ENCODE measurements around the gene MYG1. TPM values are rescaled to one million over a fixed set of nuclear protein-coding genes. Genes with fewer than 3 reads are reported as not detected.

The MYG1 gene
- total and polyA plus RNA-seq, 2 of the 13 experiments (the other 11 are each of a cell fraction or from before 2014, with no cell fraction given) = 38.6 to 58.0 TPM

GRCh38 chr12:53295070-53295890 is 4.2 kb upstream of the MYG1 start, which contains the start of gene PFDN5 (continued):
- TF ChIP-seq ZNF275 (CRISPR knock-in tag; IDR thresholded peaks at IDR 0.05; ENCODE audit: borderline replicate concordance) (no peak), MNT (IDR thresholded peaks at IDR 0.05) (peak; percentile 69), SCMH1 (CRISPR knock-in tag; IDR thresholded peaks at IDR 0.05; ENCODE audit: borderline replicate concordance) (no peak), ZNF615 (CRISPR knock-in tag; IDR thresholded peaks at IDR 0.05; ENCODE audit: borderline replicate concordance) (no peak), ZNF646 (CRISPR knock-in tag; IDR thresholded peaks at IDR 0.05) (no peak), KDM5B (CRISPR knock-in tag; IDR thresholded peaks at IDR 0.05; ENCODE audit: borderline replicate concordance) (peak; percentile 34; the same call in 1 of the 2 replicates), BRD4 (CRISPR knock-in tag; IDR thresholded peaks at IDR 0.05) (peak; percentile 63; the same call in 1 of the 2 replicates), NFIB (CRISPR knock-in tag; IDR thresholded peaks at IDR 0.05; ENCODE audit: borderline replicate concordance) (no peak), ZKSCAN8 (CRISPR knock-in tag; IDR thresholded peaks at IDR 0.05; ENCODE audit: borderline replicate concordance) (no peak; the same call in 1 of the 2 replicates), NFAT5 (CRISPR knock-in tag; IDR thresholded peaks at IDR 0.05) (no peak)

All from HepG2 (cell line).